MM.1S (cell line): Measurements from ENCODE around the gene TRIM7.

ENCODE experiments used
- EZH2 ChIP-seq: fragments of 300-600 bp; sonication (generic); optimal IDR thresholded peaks from 2 replicates; pipeline ENCODE3; 2017; ENCODE audit warnings: low read depth, mild to moderate bottlenecking, antibody characterized with exemption, low read length, mixed read lengths
- EZH2phosphoT487 ChIP-seq: fragments of 300-600 bp; sonication (generic); IDR thresholded peaks from 2 replicates; pipeline ENCODE4 v1.6.1; 2018; ENCODE audit warnings: antibody characterized with exemption, low read length
- TF ChIP-seq, protein P1 (sequence below): fragments of 300-600 bp; sonication (generic); IDR thresholded peaks from 2 replicates; pipeline ENCODE4 v1.5.1; 2016; ENCODE audit warnings: antibody characterized with exemption, low read length, mixed read lengths

DNA sequence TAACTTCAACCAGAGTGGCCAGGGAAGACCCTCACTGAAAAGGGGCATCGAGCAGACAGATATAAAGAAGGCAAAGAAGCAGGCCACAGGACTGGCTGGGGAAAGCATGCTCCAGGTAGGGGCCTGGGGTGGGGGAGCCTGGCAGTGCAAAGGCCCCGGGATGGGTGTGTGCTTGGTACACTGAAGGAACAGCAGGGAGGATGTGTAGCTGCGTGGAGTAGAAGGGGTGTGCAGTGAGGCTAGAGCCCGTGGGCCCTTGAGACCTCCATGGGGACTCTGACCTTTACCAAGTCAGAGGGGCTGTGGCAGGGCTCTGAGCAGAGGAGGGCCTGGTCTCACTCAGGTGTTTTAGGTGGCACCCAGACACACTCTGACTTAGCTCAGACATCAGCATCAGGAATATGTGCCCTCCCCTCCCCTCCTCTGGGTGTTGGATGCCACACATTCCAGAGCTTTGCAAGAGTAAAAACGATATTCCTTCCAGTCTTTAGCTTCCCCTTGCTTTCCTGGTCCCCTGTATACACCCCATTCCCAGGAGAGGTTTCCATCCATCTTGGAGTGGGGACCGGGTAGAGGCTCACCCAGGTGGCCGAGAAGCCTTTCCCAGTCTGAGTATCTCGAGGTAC lies 7.6 kb downstream of the TRIM7 start:
- TF ChIP-seq, protein P1, sequence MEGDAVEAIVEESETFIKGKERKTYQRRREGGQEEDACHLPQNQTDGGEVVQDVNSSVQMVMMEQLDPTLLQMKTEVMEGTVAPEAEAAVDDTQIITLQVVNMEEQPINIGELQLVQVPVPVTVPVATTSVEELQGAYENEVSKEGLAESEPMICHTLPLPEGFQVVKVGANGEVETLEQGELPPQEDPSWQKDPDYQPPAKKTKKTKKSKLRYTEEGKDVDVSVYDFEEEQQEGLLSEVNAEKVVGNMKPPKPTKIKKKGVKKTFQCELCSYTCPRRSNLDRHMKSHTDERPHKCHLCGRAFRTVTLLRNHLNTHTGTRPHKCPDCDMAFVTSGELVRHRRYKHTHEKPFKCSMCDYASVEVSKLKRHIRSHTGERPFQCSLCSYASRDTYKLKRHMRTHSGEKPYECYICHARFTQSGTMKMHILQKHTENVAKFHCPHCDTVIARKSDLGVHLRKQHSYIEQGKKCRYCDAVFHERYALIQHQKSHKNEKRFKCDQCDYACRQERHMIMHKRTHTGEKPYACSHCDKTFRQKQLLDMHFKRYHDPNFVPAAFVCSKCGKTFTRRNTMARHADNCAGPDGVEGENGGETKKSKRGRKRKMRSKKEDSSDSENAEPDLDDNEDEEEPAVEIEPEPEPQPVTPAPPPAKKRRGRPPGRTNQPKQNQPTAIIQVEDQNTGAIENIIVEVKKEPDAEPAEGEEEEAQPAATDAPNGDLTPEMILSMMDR: no peak
- TF ChIP-seq EZH2phosphoT487 (no peak), EZH2 (no peak)
